ENCODE data around the gene POLR2L. TPM values are rescaled to one million over a fixed set of nuclear protein-coding genes. Genes with fewer than 3 reads are reported as not detected.

The POLR2L gene
- total RNA-seq, 1 experiment from 2014 or later, result 210 TPM

DNA sequence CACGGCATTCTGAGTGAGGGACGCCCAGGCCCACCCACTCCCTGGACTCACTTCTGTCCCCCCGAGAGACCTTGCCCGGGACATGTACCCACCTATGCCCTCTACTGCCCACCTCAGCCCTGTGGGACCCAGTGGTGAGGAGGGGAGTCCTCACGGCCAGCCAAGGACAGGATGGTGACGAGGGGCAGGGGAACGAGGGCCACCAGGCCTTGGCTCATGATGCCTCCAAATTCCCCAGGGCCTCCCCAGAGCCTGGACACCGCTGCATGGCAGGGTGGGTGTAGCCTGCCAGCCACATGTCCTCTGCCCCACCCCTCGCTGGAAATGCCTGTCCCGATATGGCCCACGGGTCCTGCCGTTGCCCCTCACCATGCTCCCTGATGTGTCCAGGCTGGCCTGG is 26.5 kb upstream of the POLR2L start:
- no peak for DNase-seq (ENCODE audit: low spot score)

DNA sequence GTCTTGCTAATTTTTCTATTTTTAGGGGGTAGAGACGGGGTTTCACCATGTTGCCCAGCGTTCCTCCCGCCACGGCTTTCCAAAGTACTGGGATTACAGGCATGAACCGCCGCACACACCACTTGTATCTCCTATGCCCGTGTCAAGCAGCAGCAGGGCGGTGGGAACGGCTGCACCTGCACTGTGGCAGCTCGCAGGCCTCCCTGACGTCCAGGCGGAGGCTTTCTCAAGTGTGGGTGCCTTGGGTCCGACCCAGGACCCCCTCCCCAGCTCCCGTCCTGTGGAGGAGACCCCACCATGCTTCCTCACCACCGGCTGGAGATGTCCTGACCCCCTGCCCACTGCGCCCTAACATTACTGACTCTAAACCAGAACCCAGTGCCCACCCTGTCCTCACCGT is 26.1 kb upstream of the POLR2L start:
- no peak for DNase-seq (ENCODE audit: low spot score)

DNA sequence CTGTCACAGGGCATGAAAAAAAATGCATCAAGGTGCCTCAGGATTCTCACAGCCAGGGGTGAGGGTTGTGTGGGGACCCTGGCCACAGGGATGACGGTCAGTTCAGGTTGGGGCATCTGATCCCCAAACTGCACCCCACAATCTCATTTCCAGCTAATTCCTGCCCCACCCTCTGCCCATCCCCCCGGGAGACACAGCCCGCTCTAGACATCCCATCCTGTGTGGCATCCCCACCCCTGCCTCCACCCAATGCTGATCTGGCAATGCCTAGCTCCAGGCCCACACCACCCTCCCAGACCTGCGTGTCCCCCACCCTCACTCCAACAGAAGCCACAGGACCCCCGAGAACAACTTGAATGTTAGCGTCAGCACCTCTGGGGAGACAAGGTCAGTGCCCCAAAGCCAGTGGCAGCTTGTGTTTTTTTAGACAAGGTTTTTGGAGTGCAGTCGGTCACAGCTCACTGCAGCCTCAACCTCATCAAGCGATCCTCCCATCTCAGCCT is 25.6 kb upstream of the POLR2L start:
- DNase-seq (ENCODE audit: low spot score), result no peak

DNA sequence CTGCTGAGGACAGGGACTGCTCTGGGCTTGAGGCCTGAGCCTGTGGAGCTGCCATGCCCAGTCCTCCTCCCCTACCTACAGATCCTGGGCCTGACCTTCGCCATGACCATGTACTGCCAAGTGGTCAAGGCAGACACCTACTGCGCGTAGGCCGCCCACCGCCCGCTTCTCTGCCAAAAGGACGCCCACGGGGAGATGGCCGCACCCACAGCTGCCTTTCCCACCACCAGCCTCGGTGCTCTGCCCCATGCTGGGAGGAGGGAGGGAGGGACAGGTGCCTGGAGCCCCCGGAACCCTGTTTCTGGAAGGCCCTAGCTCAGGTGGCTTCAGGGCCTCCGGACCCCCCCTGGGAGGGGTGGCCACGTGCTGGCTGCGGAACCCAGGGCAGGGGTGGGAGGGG is 24.2 kb upstream of the POLR2L start:
- no peak for DNase-seq (ENCODE audit: low spot score)

DNA sequence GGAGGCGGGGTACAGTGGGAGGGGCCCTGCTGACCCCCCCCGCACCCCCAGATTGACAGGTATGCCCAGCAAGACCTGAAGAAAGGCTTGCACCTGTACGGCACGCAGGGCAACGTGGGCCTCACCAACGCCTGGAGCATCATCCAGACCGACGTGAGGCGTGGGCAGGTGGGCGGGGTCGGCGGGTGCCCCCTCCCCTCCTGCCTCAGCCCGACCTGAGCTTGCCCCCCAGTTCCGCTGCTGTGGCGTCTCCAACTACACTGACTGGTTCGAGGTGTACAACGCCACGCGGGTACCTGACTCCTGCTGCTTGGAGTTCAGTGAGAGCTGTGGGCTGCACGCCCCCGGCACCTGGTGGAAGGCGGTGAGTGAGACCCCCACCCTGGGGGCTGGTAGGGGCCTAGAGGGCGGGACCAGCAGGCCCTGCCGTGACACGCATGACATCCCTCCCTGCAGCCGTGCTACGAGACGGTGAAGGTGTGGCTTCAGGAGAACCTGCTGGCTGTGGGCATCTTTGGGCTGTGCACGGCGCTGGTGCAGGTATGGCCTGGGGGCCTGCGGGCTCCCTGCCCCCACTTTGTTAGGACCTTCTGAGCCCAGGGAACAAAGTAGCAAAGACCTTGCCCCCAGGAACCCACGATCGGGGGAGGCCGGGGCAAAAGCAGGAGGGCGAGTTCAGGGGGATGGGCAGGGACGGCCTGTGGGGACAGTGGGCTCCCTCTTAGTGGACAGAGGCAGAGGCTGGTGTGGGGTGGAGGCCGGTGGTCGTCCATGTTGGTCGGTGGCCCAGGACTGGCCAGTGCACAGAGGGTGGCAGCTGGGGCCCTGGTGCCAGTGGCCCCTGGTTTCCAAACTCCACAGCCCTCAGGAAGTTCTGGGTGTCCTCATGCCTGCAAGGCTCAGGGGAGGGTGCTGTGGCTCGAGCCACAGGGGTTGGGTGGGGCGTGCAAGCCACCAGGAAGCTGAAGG is 23.4 kb upstream of the POLR2L start:
- no peak for DNase-seq (ENCODE audit: low spot score)

DNA sequence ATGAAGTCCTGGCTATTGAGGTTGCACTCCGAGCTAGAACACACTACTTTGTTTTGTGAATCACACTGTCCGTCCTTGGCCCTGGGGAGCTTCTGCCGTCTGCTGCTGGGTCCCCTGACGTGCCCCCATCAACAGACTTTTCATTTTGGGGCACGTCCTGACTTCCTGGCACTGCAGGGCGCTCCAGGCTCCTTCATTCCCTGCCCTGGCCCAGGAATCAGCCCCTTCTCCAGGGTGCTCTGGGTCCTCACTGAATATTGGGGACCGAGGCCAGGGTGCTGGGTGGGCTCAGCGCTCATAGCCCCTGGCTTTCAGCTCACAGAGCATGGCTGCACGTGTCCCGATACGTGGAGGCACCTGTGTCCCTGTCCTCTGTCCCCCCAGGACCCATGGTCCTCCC is 22.6 kb upstream of the POLR2L start:
- no peak for DNase-seq (ENCODE audit: low spot score)

DNA sequence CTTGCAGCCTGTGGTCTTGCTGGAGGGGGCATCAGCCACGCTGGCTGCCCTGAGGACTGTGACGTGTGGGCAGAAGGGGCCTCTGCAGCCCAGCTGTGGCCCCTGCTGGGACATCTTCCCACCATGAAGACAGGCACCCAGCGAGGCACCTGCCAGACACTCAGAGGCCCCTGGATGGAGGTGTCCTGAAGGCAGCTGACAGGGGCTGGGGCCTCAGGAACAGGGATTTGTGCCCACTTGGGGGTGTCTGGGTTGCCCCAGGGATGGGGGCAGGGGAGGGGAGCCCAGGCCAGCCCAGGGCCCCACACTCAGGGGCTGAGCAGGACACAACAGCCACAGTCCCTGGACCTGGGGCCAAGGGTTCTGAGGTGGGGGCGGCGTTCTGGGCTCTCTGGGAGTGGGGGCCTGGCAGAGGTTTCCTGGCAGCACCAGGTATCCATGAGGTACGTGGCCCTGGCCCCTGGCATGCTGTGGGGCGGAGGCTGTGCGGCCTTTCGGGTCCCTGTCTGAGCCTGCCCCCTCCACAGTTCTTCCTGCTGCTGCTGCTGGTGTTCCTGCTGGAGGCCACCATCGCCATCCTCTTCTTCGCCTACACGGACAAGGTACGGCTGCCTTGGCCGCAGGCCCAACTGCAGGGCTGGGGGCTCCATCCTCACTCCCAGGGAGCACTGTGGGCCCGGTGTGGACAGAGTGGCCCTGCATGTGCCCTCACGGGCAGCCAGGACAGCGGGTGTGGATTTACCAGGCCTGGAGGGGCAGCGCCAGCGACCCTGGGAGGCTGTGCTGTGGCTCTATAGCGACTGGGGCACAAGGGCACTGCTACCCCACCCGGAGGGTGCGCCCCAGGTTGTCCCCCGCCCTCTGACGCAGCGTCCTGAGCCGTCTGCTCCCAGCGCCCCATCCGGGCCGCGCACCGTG is 21.8 kb upstream of the POLR2L start:
- DNase-seq (ENCODE audit: low spot score), result no peak

DNA sequence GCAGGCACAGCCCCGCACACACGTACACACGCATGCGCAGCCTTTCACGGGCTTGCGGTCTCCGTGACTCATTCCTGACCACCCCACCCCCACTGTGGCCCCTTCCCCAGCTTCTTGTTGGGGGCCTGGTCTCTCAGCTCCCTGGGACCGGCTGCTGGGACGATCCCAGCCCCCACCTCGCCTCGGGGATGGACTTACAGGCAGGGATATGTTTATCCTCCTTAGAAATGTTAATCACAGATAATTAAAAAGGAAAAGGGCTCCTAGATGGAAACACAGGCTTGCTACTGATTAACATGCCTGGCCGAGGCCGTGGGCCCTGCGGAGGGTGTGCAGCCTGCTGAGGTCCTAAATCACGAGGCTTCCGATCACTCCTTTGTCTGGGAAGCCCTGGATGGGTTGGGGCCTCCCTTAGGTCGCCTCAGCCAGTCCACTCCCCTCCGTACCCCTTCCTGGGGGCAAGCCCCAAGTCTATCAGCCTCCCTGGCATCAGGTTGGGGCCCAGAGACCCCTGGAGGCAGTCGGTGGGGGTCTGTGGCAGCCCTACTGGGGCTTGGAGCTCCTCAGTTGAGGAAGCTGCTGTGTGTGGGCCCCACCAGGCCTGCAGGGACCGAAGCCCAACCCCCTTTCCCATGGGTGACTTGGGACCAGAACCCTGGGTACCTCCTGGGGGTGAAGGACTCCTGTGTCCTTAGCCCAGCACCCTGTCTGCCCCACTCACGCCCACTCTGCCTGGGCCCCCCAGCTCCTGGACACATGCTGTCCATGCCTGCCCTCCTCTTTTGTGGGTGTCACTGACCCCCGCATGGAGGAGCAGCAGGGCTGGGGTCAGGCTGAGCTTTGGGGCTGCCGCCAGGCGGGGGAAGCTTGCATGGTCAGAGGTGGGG is 20.9 kb upstream of the POLR2L start:
- no peak for DNase-seq (ENCODE audit: low spot score)

DNA sequence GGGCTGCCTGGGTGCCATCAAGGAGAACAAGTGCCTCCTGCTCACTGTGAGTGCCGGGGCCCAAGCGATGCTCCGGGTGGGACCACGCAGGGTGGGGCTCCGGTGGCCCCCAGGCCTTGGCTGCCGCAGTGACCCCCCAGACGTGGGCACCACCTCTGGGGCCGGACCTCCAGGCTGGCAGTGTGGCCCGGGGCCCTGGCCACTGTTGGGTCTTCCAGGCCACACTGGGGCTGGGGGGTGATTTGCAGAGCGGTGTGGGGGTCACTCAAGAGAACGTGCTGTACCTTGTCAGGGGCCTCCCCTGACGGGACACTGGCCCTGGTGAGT is 20.3 kb upstream of the POLR2L start:
- DNase-seq (ENCODE audit: low spot score), result no peak

DNA sequence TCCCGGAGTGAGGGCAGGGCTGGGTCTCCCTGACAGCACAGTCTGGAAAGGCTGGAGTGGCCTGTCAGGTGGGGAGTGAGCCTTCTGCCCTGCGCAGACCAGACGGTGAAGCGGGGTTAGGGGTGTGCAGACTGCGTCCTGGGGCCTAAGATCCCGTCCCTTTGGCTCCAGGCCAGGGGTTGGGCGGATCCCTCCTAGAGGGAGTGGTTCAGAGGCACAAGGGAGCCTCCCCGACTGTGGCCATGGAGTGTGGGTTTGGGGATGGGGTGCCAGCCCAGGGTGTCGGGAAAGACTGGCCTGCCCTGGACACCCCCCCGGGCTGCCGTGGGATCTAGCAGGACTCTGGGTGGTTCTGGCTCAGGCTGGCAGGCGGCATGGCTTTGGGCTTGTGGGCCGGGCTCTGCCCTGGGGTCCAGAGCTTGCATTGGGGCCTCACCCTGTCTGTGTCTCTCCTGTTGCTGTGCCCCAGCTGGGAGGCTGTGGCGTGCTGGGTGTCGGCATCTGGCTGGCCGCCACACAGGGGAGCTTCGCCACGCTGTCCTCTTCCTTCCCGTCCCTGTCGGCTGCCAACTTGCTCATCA is 19.8 kb upstream of the POLR2L start:
- DNase-seq (ENCODE audit: low spot score), result no peak

DNA sequence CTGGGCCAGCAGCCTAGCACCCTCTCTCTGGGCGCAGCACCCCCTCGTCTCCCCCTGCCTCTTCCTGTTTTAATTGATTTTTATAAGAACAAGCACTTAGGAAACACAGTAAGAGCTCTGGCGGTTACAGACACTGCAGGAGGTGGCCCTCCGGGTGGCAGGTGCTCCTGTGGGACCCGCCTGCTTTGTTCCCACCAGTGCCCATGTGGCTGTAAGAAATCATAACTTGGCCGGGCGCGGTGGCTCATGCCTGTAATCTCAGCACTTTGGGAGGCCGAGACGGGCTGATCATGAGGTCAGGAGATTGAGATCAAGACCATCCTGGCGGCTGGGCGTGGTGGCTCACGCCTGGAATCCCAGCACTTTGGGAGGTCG is 18.8 kb upstream of the POLR2L start:
- no peak for DNase-seq (ENCODE audit: low spot score)

DNA sequence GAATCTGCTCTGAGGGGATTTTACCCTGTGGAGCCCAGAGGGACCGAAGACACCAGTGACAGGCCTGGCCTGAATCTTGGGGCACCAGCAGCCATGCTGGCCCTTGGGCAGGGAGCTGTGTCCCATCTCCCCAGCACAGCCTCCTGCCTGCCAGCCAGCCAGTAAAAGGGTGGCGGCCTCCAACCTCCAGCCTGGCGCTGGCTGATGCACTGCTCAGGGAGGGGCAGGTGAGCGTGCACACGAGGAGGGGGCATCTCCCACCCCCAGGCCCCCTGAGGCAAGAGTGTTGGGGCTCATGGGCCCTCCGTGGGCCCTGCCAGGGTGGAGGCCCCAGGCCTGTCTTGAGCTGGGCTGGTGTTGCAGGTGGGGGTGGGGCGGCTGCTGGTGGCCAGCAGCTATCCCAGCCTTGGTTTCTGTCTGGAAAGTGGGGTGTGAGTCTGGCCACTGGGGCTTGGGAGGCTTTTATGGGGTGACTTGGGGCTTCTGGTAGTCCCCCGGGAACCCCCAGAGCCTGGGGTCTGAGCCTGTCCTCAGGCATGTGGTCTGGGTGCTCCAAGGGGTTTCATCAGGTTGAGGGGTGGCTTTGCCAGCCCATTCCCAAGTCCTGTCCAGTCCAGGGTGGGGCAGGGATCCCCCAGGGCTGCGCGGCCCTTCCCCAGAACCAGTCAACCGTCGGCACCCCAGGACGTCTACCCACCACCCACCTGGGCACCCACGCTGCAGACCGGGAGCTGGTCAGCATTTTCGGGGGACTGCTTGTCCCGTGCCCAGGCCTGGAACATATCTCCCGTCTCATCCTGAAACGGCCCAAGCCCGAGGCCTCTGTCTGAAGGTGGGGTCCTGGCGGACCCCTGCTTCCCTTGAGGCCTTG is 18.1 kb upstream of the POLR2L start:
- DNase-seq (ENCODE audit: low spot score), result no peak

DNA sequence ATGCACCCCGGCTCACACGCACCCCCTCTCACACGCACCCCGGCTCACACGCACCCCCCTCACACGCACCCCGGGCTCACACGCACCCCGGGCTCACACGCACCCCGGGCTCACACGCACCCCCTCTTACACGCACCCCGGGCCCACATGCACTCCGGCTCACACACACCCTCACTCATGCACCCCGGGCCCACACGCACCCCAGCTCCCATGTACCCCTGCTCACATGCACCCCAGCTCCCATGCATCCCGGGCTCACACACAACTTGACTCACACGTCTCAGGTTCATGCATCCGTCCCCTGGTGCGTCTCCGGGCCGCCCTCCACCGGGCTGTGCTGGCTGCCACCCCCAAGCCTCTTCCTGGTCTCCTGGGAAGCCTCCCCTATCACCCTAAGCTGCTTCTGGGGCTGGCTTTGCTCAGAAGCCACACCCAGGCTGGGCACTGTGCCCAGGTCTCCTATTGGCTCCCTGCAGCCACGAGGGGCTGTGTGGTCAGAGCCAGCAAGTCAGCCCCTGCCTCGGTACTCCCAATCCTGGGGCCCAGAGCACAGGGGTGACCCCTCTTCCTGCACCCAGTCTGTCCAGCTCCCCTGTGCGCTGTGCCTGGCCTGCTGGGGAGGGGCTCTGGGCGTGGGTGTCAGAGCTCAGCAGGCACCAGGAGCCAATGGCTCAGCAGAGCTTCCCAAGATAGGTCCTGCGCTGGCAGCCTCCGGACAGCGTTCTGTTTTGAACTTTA is 17.2 kb upstream of the POLR2L start:
- DNase-seq (ENCODE audit: low spot score), result no peak

DNA sequence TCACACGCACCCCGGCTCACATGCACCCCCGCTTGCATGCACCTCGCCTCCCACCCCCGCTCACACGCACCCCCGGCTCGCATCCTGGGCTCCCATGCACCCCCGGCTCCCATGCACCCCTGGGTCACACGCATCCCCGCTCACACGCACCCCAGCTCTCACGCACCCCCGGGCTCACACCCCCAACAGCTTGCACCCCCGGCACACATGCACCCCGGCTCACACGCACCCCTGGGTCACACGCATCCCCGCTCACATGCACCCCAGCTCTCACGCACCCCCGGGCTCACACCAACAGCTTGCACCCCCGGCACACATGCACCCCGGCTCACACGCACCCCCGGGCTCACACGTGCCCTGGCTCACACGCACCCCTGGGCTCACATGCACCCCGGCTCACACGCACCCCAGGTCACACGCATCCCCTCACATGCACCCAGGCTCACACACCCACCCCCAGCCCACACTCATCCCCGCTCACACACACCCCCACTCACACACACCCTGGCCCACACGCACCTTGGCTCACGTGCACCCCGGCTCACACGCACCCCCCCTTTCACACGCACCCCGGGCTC is 16.5 kb upstream of the POLR2L start:
- no peak for DNase-seq (ENCODE audit: low spot score)

DNA sequence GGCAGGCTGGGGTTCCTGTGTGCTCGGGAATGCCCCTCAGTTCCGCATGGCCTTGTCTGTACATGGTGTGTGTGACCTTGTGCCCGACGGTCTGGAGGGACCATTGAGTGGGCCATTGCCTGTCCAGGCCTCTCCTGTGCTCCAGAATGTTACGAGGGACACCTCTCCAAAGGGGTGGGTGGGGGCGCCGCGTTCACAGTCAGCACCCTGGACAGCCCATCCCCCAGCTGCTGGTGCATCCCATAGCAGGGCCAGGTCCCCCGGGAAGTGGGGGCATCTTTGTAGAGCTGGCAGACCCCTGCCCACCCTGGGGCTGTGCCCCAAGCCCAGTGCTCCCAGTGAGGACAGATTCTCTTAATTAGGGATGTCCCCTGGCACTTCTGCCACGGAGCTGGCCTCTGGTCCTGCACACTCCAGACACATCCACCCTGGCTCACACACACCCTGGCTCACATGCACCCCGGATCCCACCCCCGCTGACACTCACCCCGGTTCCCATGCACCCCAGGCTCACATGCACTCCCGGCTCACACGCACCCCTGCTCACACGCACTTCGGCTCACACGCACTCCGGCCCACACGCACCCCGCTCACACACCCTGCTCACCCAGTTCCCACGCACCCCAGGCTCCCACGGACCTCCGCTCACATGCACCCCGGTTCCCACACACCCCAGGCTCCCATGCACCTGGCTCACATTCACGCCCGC is 15.9 kb upstream of the POLR2L start:
- no peak for DNase-seq (ENCODE audit: low spot score)

DNA sequence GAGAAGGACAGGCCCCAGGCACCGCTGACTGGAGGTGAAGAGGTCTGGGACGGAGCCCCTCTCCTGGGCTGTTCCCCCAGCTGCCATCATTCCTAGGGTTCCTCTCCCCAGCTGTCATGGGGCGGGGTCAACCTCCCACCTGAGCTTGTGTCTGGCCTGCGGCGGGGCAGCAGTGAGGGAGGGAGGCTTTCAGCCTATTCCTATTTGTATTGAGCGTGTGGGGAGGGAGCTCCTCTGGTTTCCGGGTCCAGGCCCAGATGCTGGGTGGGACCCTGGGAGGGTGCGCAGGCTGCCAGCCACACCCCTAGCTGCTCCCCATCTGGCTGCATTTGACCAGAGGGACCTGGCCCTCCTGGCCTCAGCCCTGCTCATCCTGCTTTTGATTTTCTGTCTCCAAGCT is 14.1 kb upstream of the POLR2L start:
- no peak for DNase-seq (ENCODE audit: low spot score)

DNA sequence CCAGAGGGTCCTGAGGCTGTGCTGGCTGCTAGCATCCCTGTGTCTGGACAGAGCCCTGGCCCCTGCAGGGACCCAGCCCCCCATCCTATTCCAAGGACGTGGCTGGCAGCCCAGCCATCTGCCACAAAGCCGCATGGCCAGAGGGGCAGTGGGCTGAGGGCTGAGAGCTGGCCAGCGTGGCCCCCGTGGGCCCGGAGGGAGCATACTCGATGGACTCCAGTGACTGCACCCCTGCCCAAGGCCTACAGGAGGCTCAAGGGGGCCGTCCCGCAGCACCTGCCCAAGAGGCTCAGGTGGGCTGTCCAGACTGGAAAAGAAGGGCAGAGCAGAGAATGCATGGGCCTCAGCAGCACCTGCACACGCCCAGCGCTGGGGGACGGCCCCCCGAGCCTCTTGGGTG is 13.5 kb upstream of the POLR2L start:
- no peak for DNase-seq (ENCODE audit: low spot score)

DNA sequence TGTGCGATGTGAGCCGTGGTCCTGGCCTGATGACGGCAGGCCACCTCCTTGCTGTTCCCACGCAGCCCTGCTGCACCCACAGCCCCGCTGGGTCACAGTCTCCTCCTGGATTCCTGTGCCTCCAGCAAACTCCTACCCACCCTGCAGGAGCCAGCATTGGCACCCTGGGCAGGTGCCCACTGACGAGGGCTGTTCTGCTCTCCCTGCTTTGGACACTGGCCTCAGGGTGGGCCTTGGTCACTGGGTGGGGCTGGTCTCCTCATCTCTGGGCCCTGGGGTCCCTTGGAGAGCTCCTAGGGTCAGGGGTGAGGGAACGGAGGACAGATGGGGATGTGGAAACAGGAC is 13.0 kb upstream of the POLR2L start:
- DNase-seq (ENCODE audit: low spot score), result no peak

Measured in H4 (cell line).